GM19372 (cell line): Measurements from ENCODE around the gene MGP.

Source experiments
- ATAC-seq: cut with Tn5 transposase; IDR thresholded peaks from one replicate; pipeline ENCODE4 v1.9.1; 2021; ENCODE audit warnings: mild to moderate bottlenecking, low read depth, moderate library complexity; ENCODE audit not compliant: unreplicated experiment

The MGP gene

GRCh38 chr12:14871247-14871646 is 14.4 kb downstream of the MGP start:
- ATAC-seq, result no peak

- no peak for ATAC-seq
Measured at GRCh38 chr12:14868916-14869506, 16.6 kb downstream of the MGP start.

- no peak for ATAC-seq
Measured at GRCh38 chr12:14860490-14860889, 25.2 kb downstream of the MGP start.

GRCh38 chr12:14858513-14858912 is 27.1 kb downstream of the MGP start:
- ATAC-seq, result no peak

- no peak for ATAC-seq
Measured at GRCh38 chr12:14854586-14855183, 31.0 kb downstream of the MGP start.

GRCh38 chr12:14853961-14854360 is 31.7 kb downstream of the MGP start:
- no peak for ATAC-seq

- no peak for ATAC-seq
Measured at GRCh38 chr12:14852880-14853279, 32.8 kb downstream of the MGP start.

GRCh38 chr12:14850929-14851663 is 34.6 kb downstream of the MGP start:
- peak; percentile 54 for ATAC-seq

- ATAC-seq, result no peak
Measured at GRCh38 chr12:14849661-14850060, 36.0 kb downstream of the MGP start.

GRCh38 chr12:14846876-14847580 is 38.6 kb downstream of the MGP start:
- no peak for ATAC-seq

GRCh38 chr12:14846042-14846587 is 39.5 kb downstream of the MGP start:
- no peak for ATAC-seq

GRCh38 chr12:14845350-14845750 is 40.3 kb downstream of the MGP start:
- ATAC-seq, result no peak

GRCh38 chr12:14844401-14844800 is 41.3 kb downstream of the MGP start:
- ATAC-seq, result no peak

- no peak for ATAC-seq
Measured at GRCh38 chr12:14843425-14843887, 42.2 kb downstream of the MGP start, which contains the start of gene ART4. ART4 (minus strand) TSS chr12:14843526; CDS start chr12:14843113, 413 bp downstream.

GRCh38 chr12:14842315-14842714 is 43.3 kb downstream of the MGP start:
- ATAC-seq, result no peak

GRCh38 chr12:14841761-14842160 is 43.9 kb downstream of the MGP start:
- ATAC-seq, result no peak

GRCh38 chr12:14840616-14841015 is 45.0 kb downstream of the MGP start:
- no peak for ATAC-seq

- no peak for ATAC-seq
Measured at GRCh38 chr12:14839262-14839661, 46.4 kb downstream of the MGP start.

- no peak for ATAC-seq
Measured at GRCh38 chr12:14836336-14837210, 49.1 kb downstream of the MGP start.

GRCh38 chr12:14834509-14834908 is 51.1 kb downstream of the MGP start:
- no peak for ATAC-seq
